Esophagus squamous epithelium (tissue), 4 donors: ENCODE results near the gene DLEC1.

ENCODE experiments used
- POLR2A ChIP-seq, 4 donors: fragments of 450-650 bp; IDR thresholded peaks; one replicate each; pipeline ENCODE4 v1.6.1; 2017; ENCODE audit warnings: antibody characterized with exemption in 4 of 4, mild to moderate bottlenecking in 4 of 4, moderate library complexity in 3 of 4
- TF ChIP-seq, protein P1 (sequence below), 6 experiments: fragments of 450-650 bp in 4 of 6; fragments of 200-600 bp in 2 of 6; sonication (generic) in 2 of 6; IDR thresholded peaks; one replicate each; pipeline ENCODE4 v1.5.1; 2016 to 2019; ENCODE audit warnings: antibody characterized with exemption in 6 of 6, mild to moderate bottlenecking in 4 of 6, moderate library complexity in 4 of 6

DNA sequence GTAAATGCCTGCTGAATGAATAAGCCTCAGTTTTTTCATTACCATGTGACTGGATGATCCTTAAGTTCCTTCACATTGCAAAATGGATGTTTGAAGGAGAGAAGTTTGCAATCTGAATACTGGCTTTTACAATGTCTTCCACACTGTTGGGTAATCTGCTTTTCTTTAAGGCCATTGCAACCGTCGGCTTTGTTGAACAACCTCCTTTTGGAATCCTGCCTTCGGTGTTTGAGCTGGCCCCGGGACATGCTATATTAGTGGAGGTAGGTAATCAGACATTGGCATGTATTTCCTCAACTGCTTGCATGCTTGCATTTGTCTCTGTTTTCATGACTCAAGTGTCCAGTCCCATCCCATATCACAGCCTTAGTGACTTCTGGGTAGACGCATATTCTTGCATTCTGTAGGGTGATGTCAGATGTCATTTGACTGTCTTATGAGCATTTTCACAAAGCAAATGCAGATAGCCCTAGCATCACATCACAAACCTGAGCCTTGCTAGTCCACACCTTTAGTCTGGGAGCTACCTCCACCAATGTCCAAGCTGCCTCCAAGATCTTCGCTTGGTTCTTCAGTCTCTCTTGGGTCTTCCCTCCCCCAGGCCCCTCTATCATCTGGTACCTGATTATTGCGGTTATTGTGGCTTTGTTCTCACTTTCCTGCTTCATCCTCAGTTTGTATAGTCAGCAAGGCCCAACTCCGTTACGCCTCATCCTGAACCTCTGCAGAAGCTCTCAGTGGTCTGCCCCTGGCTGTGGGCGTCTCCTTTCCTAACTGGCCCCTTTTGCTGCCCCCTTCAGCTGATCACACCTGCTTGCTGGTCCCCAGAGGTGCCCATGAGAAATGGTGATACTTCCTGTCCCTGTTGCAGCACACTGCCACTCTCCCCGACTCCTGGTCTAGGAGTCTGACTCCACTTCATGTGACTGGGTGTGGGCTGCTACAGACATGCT is 49.4 kb downstream of the DLEC1 start:
- TF ChIP-seq, protein P1, sequence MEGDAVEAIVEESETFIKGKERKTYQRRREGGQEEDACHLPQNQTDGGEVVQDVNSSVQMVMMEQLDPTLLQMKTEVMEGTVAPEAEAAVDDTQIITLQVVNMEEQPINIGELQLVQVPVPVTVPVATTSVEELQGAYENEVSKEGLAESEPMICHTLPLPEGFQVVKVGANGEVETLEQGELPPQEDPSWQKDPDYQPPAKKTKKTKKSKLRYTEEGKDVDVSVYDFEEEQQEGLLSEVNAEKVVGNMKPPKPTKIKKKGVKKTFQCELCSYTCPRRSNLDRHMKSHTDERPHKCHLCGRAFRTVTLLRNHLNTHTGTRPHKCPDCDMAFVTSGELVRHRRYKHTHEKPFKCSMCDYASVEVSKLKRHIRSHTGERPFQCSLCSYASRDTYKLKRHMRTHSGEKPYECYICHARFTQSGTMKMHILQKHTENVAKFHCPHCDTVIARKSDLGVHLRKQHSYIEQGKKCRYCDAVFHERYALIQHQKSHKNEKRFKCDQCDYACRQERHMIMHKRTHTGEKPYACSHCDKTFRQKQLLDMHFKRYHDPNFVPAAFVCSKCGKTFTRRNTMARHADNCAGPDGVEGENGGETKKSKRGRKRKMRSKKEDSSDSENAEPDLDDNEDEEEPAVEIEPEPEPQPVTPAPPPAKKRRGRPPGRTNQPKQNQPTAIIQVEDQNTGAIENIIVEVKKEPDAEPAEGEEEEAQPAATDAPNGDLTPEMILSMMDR (IDR thresholded peaks at IDR 0.05), result no peak
- TF ChIP-seq POLR2A (IDR thresholded peaks at IDR 0.05), result no peak
